HEK293T (cell line): ENCODE measurements around the gene CEMIP2.
"Not testable (repeated sequence)": the region's sequence is repeated elsewhere in the genome, so short reads cannot be mapped to it uniquely, and the experiment has no call there.

Experiments used
- CTCF ChIA-PET: fragments of 350-600 bp; formaldehyde crosslinking; extraction: SDS; loops from one replicate; lab custom pipeline; 2021; ENCODE audit warnings: antibody characterized with exemption, inconsistent platforms; lab: Yijun Ruan, JAX
- POLR2A ChIA-PET: fragments of 350-600 bp; formaldehyde crosslinking; extraction: SDS; loops from one replicate; lab custom pipeline; 2020; ENCODE audit warnings: antibody characterized with exemption, inconsistent platforms; lab: Yijun Ruan, JAX
- DNase-seq: peaks from one replicate; pipeline ENCODE4 v3.0.0; 2012; ENCODE audit warnings: mixed read lengths; ENCODE audit errors: extremely low spot score
- ARNT ChIP-seq: fragments of 450-650 bp; IDR thresholded peaks from 2 replicates; pipeline ENCODE4 v1.6.1; 2017; ENCODE audit warnings: mild to moderate bottlenecking
- BHLHE40 ChIP-seq: fragments of 450-650 bp; IDR thresholded peaks from 2 replicates; pipeline ENCODE4 v1.6.1; 2016; ENCODE audit warnings: mild to moderate bottlenecking, moderate library complexity, borderline replicate concordance
- CTBP1 ChIP-seq: fragments of 450-650 bp; IDR thresholded peaks from 2 replicates; pipeline ENCODE4 v1.6.1; 2016; ENCODE audit warnings: borderline replicate concordance
- ELF4 ChIP-seq: fragments of 450-650 bp; IDR thresholded peaks from 2 replicates; pipeline ENCODE4 v1.6.1; 2017; ENCODE audit warnings: antibody characterized with exemption
- FOXA1 ChIP-seq: fragments of 450-650 bp; IDR thresholded peaks from 2 replicates; pipeline ENCODE4 v1.6.1; 2016; ENCODE audit warnings: mild to moderate bottlenecking
- FOXK2 ChIP-seq: fragments of 450-650 bp; IDR thresholded peaks from 2 replicates; pipeline ENCODE4 v1.6.1; 2016; ENCODE audit warnings: mild to moderate bottlenecking
- FOXM1 ChIP-seq: fragments of 450-650 bp; IDR thresholded peaks from 2 replicates; pipeline ENCODE4 v1.6.1; 2017; ENCODE audit warnings: mild to moderate bottlenecking, borderline replicate concordance
- HDGF ChIP-seq: fragments of 450-650 bp; IDR thresholded peaks from 2 replicates; pipeline ENCODE4 v1.6.1; 2017; ENCODE audit warnings: antibody characterized with exemption, borderline replicate concordance
- L3MBTL2 ChIP-seq: fragments of 450-650 bp; conservative IDR thresholded peaks from 2 replicates; pipeline ENCODE4 v1.6.1; 2016; ENCODE audit warnings: mild to moderate bottlenecking
- LEF1 ChIP-seq: fragments of 450-650 bp; IDR thresholded peaks from 2 replicates; pipeline ENCODE4 v1.6.1; 2017; ENCODE audit warnings: mild to moderate bottlenecking, borderline replicate concordance
- NFRKB ChIP-seq: fragments of 450-650 bp; IDR thresholded peaks from 2 replicates; pipeline ENCODE4 v1.6.1; 2016; ENCODE audit warnings: mild to moderate bottlenecking, moderate library complexity
- SP1 ChIP-seq: fragments of 450-650 bp; IDR thresholded peaks from 2 replicates; pipeline ENCODE4 v1.6.1; 2017
- SUZ12 ChIP-seq: fragments of 450-650 bp; IDR thresholded peaks from 2 replicates; pipeline ENCODE4 v1.6.1; 2016; ENCODE audit warnings: mild to moderate bottlenecking
- TARDBP ChIP-seq: fragments of 450-650 bp; IDR thresholded peaks from 2 replicates; pipeline ENCODE4 v1.6.1; 2016
- ZNF384 ChIP-seq: fragments of 450-650 bp; IDR thresholded peaks from 2 replicates; pipeline ENCODE4 v1.6.1; 2016
- TF ChIP-seq, protein P1 (sequence below): fragments of 450-650 bp; IDR thresholded peaks from 2 replicates; pipeline ENCODE4 v1.6.1; 2016

CEMIP2 gene

DNA sequence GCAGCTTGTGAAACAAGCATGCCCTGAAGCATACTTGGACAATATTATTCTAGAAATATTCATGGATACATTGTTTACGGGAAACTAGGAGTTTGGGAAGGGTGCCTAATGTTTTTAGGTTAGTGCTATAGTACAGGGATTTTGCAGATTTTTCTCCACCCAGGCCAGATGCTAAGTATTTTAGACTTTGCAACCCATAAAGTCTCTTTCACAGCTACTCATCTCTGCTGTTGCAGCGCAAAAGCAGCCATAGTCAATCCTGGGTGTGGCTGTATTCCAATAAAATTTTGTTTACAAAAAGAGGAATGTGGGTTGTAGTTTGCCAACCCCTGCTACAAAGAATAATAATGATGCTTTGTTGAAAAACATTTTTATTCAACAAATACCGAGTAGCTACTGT lies 106.2 kb downstream of the CEMIP2 start:
- TF ChIP-seq ARNT (no peak), HDGF (no peak), SUZ12 (no peak), BHLHE40 (no peak), SP1 (no peak), FOXM1 (no peak), CTBP1 (no peak)
- DNase-seq: no peak
- ChIA-PET POLR2A (no interaction called here), CTCF (no interaction called here)

DNA sequence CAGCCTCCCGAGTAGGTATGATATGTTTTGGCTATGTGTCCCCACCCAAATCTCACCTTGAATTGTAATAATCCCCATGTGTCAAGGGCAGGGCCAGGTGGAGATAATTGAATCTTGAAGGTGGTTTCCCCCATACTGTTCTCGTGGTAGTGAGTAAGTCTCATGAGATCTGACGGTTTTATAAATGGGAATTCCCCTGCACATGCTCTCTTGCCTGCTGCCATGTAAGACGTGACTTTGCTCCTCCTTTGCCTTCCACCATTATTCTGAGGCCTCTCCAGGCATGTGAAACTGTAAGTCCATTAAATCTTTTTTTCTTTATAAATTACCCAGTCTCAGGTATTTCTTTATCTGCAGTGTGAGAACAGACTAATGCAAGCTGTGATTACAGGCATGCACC lies 111.0 kb downstream of the CEMIP2 start:
- DNase-seq, POLR2A ChIA-PET: not testable (repeated sequence)
- CTCF ChIA-PET: interaction anchor here (0.6 kb wide), 1 partner anchor 65 kb away, joined by 3 read pairs; no protein-coding TSS in a partner anchor

DNA sequence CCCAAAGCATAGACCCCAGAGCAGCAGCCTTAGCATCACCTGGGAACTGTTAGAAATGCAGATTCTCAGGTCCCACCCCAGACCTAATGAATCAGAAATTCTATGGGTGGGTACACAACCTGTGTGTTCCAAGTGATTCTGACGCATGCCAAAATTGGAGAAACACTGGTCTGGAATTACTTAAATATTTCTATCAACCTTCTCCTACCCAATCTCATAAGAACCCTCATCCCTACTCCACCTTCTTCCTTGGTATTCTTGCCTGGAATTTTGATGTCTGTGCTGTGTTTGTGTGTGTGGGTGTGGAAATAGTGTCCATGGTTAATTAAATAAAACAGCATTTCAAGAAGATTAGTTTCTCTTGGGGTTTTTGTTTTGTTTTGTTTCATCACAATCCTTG lies 111.8 kb downstream of the CEMIP2 start:
- POLR2A ChIA-PET: no interaction called here

DNA sequence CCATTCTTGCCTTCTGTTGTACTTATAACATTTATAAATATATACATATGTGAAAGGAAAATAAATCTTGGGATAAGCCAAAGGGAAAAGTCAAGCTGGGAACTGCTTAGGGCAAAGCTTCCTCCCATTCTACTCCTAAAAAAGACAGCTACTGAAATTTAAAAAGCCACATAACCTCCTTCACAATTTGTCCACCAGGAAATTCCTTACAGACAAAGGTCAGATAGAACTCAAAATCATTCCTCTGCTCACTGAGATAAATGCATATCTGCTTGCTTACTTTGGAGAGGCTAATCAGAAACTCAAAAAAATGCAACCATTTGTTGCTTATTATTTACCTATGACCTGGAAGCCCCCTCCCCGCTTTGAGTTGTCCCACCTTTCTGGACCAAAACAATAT lies 112.5 kb downstream of the CEMIP2 start:
- no peak for TF ChIP-seq FOXA1
- TF ChIP-seq, protein P1, sequence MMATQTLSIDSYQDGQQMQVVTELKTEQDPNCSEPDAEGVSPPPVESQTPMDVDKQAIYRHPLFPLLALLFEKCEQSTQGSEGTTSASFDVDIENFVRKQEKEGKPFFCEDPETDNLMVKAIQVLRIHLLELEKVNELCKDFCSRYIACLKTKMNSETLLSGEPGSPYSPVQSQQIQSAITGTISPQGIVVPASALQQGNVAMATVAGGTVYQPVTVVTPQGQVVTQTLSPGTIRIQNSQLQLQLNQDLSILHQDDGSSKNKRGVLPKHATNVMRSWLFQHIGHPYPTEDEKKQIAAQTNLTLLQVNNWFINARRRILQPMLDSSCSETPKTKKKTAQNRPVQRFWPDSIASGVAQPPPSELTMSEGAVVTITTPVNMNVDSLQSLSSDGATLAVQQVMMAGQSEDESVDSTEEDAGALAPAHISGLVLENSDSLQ: no peak
- ChIA-PET POLR2A (no interaction called here), CTCF (no interaction called here)
- DNase-seq: no peak

More for the DNA sequence above, 111.8 kb downstream of the CEMIP2 start:
- CTCF ChIA-PET: no interaction called here
- TF ChIP-seq CTBP1: no peak
- TF ChIP-seq ZNF384: no peak
- TF ChIP-seq L3MBTL2: no peak
- no peak for DNase-seq

DNA sequence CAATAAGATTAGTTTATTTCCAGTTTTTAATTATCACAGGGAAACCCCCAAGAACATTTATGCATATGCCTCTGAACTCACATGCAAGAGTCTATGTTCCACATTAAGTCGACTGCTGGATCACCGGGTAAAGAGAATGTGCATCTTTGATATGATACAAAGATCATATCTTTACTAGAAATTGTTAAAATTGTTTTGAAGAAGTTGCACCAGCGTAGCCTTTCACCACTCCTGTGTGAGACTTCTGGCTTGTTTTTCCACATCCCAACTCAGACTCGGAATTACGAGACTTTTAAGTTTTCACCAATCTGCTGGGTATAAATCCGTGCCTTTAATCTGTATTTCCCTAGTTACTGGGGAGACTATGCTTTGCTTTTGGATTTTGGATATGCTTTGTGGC lies 113.2 kb downstream of the CEMIP2 start:
- CTCF ChIA-PET: no interaction called here
- TF ChIP-seq SUZ12 (no peak), FOXA1 (no peak), BHLHE40 (no peak), ELF4 (no peak), ZNF384 (no peak), L3MBTL2 (no peak), ARNT (no peak), FOXM1 (no peak), FOXK2 (no peak), SP1 (no peak), TARDBP (no peak)
- TF ChIP-seq, protein P1: no peak
- DNase-seq: no peak
- POLR2A ChIA-PET: no interaction called here

DNA sequence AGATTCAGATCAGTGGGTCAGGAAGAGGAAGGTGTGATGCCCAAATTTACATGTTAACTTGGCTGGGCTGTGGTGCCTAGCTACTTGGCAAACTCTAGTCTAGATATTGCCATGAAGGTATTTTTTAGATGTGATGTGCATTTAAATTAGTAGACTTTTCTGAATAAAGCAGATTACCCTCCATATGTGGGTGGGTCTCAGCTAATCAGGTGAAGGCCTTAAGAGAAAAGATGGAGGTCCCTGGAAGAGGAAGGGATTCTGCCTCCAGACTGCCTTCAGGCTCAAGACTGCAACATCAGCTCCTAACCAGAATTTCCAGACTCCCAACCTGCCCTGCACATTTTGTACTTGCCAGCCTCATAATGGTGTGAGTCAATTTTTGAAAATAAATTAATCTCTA lies 115.8 kb downstream of the CEMIP2 start:
- no peak for DNase-seq
- CTCF ChIA-PET: no interaction called here
- TF ChIP-seq CTBP1 (no peak), ZNF384 (no peak), FOXK2 (no peak)
- POLR2A ChIA-PET: no interaction called here

DNA sequence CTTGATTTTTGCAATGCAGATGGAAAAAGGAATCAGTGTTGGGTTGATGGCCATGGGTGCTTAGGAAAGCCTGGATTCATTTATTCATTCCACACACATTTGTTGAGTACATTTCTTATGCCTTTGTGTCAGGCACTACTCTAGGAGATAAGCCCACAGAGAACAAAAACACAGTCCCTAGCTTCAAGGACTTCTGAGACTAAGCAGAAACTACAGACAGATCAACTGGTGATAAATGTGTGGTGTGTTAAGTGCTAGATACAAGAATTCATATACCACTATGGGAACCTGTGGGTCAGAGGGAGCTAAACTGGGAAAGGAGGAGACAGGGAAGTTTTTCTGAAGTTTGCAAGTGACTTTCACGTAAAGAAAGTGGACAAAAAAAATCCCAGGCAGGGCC lies 119.9 kb downstream of the CEMIP2 start:
- TF ChIP-seq BHLHE40: no peak
- TF ChIP-seq ARNT: no peak
- TF ChIP-seq NFRKB: no peak
- no peak for TF ChIP-seq CTBP1
- no peak for TF ChIP-seq TARDBP
- no peak for TF ChIP-seq ELF4
- no peak for TF ChIP-seq FOXM1
- no peak for TF ChIP-seq FOXA1
- TF ChIP-seq L3MBTL2: no peak
- no peak for TF ChIP-seq HDGF
- no peak for TF ChIP-seq SP1
- no peak for TF ChIP-seq ZNF384
- no peak for TF ChIP-seq SUZ12
- TF ChIP-seq LEF1: no peak
- TF ChIP-seq FOXK2: no peak
- TF ChIP-seq, protein P1: no peak
- ChIA-PET CTCF (no interaction called here), POLR2A (no interaction called here)
- DNase-seq: no peak

DNA sequence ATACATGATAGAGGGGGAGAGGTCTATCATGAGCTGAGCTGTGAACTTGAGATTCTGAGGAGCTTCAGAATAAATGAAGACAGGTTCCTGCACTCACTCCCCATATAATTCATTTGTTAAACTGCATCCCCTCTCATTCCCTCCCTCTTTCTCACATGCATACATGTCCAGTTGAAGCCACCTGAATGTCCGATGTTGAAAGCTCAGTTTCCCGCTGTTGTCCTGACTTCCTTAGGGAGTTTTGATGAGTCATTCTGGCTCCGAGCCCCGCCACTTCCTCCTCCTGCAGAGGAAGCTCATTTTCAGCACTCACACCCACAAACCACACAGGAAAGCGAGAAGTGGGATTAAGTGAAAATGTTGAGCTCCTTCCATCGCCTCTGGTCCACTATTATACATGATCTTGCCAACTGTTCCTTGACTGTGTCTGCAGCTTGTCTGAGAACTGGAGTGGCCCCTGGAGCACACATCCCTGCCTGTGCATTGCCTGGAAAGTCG lies 121.2 kb downstream of the CEMIP2 start:
- ChIA-PET POLR2A (no interaction called here), CTCF (no interaction called here)
- TF ChIP-seq LEF1 (no peak), L3MBTL2 (0 out of 2 replicates have a peak, but pooled peaks have one; percentile 26)
- no peak for DNase-seq
